ENCODE data around the gene HIGD1A.
A peak's percentile ranks its signal among the peaks of the same experiment; 100 is the strongest.

The HIGD1A gene

GRCh38 chr3:42799376-42799775 lies 4.9 kb downstream of the HIGD1A start:
- no peak for DNase-seq

GRCh38 chr3:42796332-42796885 lies 7.9 kb downstream of the HIGD1A start:
- DNase-seq = no peak

DNA sequence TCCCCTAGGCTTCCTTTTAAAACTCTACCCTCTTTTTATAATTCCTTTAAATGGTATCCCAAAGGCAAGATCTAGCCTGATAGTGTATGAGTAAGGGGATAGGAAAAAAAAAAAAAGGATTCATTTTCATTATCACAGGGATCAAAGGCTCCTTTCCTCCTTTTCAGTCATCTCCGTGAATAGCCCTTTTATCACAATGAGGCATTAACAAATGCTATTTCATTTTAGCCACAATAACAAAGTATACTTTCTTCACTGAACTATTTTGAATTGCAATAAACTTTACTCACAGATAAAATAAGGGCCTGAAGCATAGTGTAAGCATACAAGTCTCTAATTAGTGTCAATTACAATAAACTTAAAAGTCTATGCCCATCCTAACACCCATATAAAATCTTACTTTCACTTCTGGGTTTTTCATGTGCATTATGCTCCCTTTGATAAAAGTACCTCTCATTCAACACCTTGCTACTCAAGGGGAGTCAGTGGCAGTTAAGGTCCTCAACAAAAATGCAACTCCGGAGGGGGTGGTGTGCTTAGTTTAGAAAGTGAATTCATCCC lies 8.6 kb downstream of the HIGD1A start:
- no peak for DNase-seq

DNA sequence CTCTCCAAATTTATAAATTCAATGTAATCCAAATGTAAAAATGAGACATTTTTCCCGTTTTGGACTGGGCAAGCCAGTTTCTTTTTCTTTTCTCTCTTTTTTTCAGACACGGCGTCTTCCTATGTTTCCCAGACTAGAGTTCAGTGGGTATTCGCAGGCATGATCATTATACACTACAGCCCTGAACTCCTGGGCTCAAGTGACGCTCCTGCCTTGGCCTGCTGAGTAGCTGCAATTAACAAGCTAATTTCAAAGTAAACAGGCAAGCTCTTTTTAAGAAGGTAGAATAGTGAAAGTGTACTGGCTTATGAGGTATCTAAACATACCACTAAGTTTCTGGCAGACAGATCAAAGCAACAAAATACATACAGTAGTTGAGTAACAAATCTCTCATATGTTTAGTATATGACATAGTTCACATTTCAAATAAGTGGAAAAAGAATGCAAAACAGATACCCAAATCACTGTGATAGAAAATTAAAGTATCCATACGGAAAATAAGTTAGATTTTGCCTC lies 13.5 kb downstream of the HIGD1A start:
- DNase-seq = no peak

- no peak for DNase-seq
Observed at GRCh38 chr3:42786631-42787030, 17.7 kb downstream of the HIGD1A start.

- DNase-seq = no peak
Observed at GRCh38 chr3:42786212-42786611, 18.1 kb downstream of the HIGD1A start.

DNA sequence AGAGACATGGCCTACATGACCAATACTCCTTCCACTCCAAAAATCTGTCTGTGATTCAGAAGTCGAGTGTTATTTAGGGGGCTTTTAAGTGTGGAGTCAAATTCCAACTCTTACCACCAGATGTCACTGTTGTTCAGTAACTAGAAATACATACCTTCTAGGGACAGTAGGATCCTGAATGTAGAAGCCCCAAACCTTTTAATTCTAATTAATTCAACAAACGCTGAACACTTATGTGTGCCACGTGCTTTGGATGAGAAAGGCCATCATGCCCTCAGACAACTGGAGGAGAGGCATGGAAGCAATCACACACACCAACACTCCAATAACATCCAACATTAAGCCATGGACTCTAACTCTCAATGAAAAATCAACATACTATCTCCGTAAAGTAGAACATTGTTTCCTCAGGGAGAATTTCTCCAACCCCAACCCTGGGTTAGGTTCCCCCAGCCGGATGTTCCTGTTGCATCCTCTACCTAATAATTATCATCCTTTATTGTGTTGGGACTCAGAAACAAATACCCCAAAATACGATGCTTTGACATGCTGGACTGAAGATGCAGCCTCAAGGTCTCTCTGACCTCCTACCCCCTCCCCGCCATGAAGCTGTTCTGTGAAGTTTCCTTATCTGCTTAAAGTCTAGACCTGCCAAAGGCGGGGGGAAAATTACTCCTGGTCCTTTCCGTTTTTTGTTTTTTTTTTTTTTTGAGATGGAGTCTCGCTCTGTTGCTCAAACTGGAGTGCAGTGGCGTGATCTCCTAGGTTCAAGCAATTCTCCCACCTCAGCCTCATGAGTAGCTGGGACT lies 23.2 kb downstream of the HIGD1A start:
- no peak for DNase-seq

GRCh38 chr3:42780398-42780797 lies 23.9 kb downstream of the HIGD1A start:
- DNase-seq = no peak

- DNase-seq = no peak
Observed at GRCh38 chr3:42778644-42779043, 25.6 kb downstream of the HIGD1A start.

DNA sequence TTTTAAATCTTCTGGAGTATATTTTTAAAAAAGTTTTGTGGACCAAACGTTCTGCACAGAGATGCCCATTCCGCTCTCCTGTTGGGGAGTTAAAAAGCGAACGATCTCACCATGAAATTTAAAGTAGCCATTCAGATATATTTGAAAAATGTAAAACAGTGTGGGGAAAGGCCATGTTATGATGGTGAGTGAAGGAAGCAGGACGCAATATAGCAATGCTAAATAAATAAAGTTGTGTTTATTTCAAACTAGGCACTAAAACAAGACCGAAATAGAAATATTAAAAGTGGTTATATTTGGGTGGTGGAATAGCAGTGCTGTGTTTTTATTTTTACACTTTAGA lies 30.9 kb downstream of the HIGD1A start:
- DNase-seq = no peak

DNA sequence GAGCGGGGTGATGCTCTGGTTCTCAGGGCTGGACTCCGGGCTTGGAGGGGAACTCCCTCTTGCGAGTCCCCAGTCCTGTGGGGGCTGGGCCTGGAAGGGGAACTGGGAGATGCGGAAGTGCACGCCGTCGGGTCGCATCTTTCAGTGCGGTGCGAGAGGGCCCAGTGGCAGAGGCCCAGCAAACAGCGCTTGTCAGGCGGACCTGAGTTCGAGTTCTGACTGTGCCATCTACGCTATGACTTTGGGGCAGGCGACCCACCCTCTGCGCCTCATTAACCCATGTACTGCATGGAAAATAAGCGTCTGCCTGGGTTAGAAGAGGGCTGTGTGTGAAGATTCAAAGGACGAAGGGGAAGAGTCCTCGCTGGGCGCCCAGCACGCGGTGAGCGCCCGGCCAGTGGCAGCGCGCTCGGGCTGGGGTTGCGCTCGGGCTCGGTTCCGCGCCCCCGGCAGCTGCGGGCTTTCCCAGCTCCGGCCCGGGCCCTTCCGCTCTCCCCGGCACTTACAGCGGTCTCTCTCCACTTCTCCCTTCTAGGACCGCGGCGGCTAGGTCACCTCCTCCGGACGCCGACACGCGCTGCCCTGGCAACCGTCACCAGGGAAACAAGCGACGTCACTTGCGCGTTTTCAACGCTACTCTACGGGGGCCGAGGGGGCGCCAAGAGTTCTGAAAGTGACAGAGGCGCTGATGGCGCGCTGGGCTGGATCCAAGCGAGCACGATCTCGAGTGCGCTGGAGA lies 31.5 kb downstream of the HIGD1A start, which contains the start of gene CCDC13:
Gene CCDC13, minus strand, starts transcription at position 584 of the 739 bp plus-strand sequence. CDS start 14,908 bp downstream, outside the sequence.
- peak; percentile 96 for DNase-seq

GRCh38 chr3:42771271-42771670 lies 33.0 kb downstream of the HIGD1A start:
- no peak for DNase-seq

- no peak for DNase-seq
Observed at GRCh38 chr3:42769477-42770131, 34.7 kb downstream of the HIGD1A start.

DNA sequence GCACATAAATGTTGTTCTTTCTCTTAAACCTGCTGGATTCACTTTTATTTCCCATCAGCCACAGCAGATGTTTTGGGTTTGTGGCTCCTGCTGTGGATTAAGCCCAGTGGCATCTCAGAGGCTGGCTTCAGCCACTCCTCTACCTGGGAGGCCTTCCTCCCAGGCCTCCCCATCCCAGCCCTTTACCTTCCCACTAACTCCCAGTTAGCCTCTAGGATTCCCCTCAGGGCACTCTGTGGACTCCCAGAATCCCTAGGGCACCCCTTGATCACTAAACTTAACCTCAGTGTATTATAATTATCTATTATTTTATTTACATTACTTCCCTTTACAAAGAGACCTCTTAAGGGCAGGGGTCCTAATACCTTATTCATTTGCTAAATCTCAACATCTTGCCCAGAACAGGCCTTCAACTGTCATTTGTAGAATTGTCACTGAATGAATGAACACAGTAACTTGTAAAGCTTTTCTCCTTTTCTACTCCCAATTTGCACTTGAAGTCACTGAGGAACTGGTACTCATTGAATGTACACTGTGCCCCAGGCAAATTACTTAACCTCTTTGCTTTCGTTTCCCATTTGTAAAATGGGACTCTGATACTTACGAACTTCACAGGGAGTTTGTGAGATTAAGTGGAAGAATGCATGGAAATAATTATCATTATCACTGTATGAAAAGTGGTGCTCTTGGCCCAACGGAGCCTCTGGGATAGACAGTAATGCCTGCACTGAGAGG lies 39.6 kb downstream of the HIGD1A start:
- no peak for DNase-seq

GRCh38 chr3:42764115-42764514 lies 40.2 kb downstream of the HIGD1A start:
- DNase-seq = peak; percentile 7

DNA sequence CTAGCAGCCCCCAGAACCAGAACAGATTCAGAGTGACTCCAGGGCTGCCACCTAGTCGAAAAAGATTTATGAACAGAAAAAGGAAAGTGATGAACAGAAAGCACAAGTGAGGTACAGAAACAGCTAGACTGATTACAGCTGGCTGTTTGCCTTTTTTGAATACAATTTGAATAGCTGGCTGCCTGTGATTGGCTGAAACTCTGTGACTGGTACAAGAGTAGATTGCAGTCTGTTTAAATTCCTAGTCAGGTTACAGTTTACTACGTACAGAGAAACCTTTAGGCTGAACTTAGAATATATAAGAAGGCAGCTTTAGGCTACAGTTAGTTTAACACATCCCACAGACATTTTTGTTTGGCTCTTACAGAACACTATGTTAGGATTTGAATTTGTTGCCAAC lies 41.3 kb downstream of the HIGD1A start:
- DNase-seq = no peak

DNA sequence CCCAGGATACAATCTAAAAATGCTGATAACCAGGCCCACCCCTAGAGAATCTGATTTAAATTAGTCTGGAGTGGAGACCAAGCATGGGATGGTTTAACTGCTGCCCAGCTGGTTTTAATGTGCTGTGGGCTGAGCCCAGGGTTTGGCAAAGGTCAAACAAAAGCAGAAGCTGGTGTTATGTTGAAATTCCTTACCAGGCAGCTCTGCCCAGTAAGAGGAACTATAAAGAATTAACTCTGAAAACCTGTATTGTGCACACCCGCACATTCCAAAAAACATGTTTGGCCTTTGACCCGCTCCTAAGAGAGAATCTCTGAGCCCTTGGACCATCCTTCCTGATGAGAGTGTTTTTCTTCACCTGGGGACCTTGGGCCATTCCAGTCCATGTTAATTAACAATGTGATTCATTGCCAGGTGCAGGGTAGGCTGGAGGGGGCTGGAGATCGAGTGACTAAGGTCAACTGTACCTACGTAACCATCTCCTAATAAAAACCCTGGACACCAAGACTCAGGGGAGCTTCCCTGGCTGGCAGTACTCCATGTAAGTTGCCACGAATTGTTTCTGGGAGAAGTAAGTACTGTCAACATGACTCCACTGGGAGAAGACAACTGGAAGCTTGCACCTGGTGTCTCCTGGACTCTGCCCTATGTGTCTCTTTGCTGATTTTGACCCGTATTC lies 42.1 kb downstream of the HIGD1A start:
- peak; percentile 26 for DNase-seq

DNA sequence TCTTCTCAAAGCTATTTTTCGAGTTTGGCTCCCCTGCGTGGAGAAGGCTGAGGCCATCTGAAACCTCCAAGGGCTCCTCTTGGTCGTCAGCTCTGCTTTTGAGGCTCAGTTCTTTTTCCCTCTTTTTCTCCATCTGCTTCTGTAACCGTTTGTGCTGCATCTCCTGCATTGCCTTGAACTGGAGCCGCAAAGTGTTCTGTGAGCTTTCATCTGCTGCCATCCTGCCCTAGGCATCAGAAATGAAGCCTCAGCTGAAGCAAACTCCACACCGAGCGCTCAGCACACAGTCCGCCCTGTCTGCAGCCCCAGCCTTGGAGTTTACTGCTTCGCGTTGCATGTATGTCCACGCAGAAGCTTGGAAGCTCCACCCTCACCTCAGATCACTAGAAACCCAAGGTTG lies 46.2 kb downstream of the HIGD1A start:
- DNase-seq = peak; percentile 9

- DNase-seq = peak; percentile 4
Observed at GRCh38 chr3:42756681-42757213, 47.5 kb downstream of the HIGD1A start.

DNA sequence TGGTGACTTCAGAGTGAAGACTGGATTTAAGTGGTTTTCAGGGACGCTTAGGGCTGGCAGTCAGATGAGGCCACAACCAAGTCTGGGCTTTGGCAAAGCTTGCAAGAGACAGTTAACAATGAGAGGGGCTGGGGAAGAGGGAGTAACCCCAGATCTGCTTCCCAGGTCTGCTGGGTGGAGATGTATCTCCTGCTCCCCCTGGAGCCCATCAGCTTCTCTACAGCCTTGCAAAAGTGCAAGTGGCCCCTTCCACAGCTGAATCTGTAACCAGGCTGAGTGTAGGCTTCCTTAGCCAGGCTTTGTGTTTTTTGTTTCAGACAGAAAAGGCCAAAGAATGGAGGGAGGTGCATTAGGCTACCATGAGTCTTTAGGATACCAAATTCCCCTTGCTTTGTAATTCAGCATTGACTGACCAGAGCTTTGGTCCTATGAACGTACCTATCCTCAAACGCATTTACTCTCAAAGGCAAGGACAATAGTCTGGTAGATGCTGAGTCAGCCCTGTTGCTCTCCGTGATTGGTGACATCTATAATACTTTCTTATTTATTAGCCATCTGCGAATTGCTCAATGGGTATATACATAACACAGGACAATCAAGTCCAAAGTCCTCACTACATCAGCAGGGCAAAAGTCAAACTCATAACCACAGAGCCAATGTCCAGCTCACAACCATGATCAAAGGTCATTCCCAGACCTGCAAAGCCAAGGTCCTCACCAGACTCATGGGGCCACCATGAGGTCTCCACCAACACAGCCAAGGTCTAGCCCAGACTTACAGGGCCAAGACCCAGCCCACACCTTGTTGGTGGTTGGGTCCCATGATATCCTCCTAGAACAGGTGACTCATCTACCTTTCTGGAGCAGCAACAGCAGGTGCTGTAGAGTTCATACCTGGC lies 48.4 kb downstream of the HIGD1A start:
- peak; percentile 45 for DNase-seq

Data from activated CD8-positive, alpha-beta memory T cell treated with anti-CD3 and anti-CD28 coated beads for 24 hours (primary cell).